Suprapubic skin (tissue), 4 donors: ENCODE results near the gene NLRP11. TPM values are rescaled to one million over a fixed set of nuclear protein-coding genes. Genes with fewer than 3 reads are reported as not detected.
"Not testable (repeated sequence)": the region's sequence is repeated elsewhere in the genome, so short reads cannot be mapped to it uniquely, and the experiment has no call there.

ENCODE experiments used
- DNase-seq, 2 donors: peaks; one replicate each; pipeline ENCODE4 v3.0.0-alpha.2; 2019; ENCODE audit warnings: low spot score in 2 of 2
- H3K27ac ChIP-seq: fragments of 200-600 bp; sonication (generic); one replicate; pipeline ENCODE4 v1.5.1; 2019
- H3K27me3 ChIP-seq: fragments of 200-600 bp; sonication (generic); one replicate; pipeline ENCODE4 v1.5.1; 2019
- H3K36me3 ChIP-seq: fragments of 200-600 bp; sonication (generic); one replicate; pipeline ENCODE4 v1.5.1; 2019
- H3K4me1 ChIP-seq: fragments of 200-600 bp; sonication (generic); one replicate; pipeline ENCODE4 v1.5.1; 2019
- H3K4me3 ChIP-seq: fragments of 200-600 bp; sonication (generic); one replicate; pipeline ENCODE4 v1.5.1; 2019; ENCODE audit warnings: mild to moderate bottlenecking
- H3K9me3 ChIP-seq: fragments of 200-600 bp; sonication (generic); one replicate; pipeline ENCODE4 v1.5.1; 2019
- CTCF ChIP-seq, 2 donors: fragments of 200-600 bp in 1 of 2; fragments of 450-650 bp in 1 of 2; sonication (generic) in 1 of 2; IDR thresholded peaks; one replicate each; pipeline ENCODE4 v1.5.1; 2016 to 2019; ENCODE audit warnings: antibody characterized with exemption in 2 of 2, mild to moderate bottlenecking in 1 of 2, moderate library complexity in 1 of 2
- EP300 ChIP-seq: sonication (generic); formaldehyde crosslinking; IDR thresholded peaks from one replicate; pipeline ENCODE4 v1.6.1; 2017; ENCODE audit warnings: antibody characterized with exemption
- POLR2A ChIP-seq, 2 donors: fragments of 450-650 bp; IDR thresholded peaks; one replicate each; pipeline ENCODE4 v1.6.1; 2017; ENCODE audit warnings: antibody characterized with exemption in 2 of 2, mild to moderate bottlenecking in 2 of 2, moderate library complexity in 2 of 2
- POLR2AphosphoS5 ChIP-seq, 3 donors: sonication (generic); formaldehyde crosslinking; IDR thresholded peaks; one replicate each; pipeline ENCODE4 v1.6.1; 2017; ENCODE audit warnings: antibody characterized with exemption in 3 of 3
- WGBS: methylation state at CpG from one replicate; pipeline ENCODE4 v1.1.5; 2018; 5-methylcytosine and 5-hydroxymethylcytosine counted together
- total RNA-seq, 4 donors: library from RNA; depleted of rRNA; stranded (reverse); fragments of >200 nt; gene quantifications; one replicate each; pipeline ENCODE4 v1.1.0, GENCODE V29; 2016

The NLRP11 gene
- total RNA-seq, 4 donors from 2014 or later: 0.26 TPM; not detected in 3

GRCh38 chr19:55777528-55777927, 54.3 kb downstream of the NLRP11 start:
- H3K27me3 ChIP-seq: peaks cover 4% of the 10 kb centered on the region
- H3K9me3 ChIP-seq: no peaks in the 10 kb centered on the region
- no peaks in the 10 kb centered on the region for H3K4me1 ChIP-seq
- H3K27ac ChIP-seq: no peak overlapping the region
- TF ChIP-seq POLR2AphosphoS5 (IDR thresholded peaks at IDR 0.05) (no peak), CTCF (IDR thresholded peaks at IDR 0.05) (no peak)
- WGBS: 48% methylated on average over 7 of the region's 7 CpGs
- no peak for DNase-seq
- H3K36me3 ChIP-seq: no peaks in the 10 kb centered on the region
- no peak overlapping the region for H3K4me3 ChIP-seq

GRCh38 chr19:55769632-55770031, 62.2 kb downstream of the NLRP11 start:
- not testable (repeated sequence) for H3K4me3 ChIP-seq, H3K27ac ChIP-seq, DNase-seq, H3K4me1 ChIP-seq, H3K9me3 ChIP-seq, H3K36me3 ChIP-seq, H3K27me3 ChIP-seq
- 67% methylated on average over 3 of the region's 3 CpGs for WGBS

GRCh38 chr19:55768818-55769217, 63.0 kb downstream of the NLRP11 start, which contains the start of gene RFPL4AL1:
RFPL4AL1 (plus strand) TSS chr19:55769118; CDS start chr19:55771805, 2,687 bp downstream.
- H3K4me1 ChIP-seq, H3K27me3 ChIP-seq, H3K4me3 ChIP-seq, H3K27ac ChIP-seq, H3K9me3 ChIP-seq, DNase-seq, H3K36me3 ChIP-seq: not testable (repeated sequence)
- WGBS: 89% methylated on average over 6 of the region's 6 CpGs

- no peaks in the 10 kb centered on the region for H3K27me3 ChIP-seq
- no peak for DNase-seq
- TF ChIP-seq EP300 (no peak), POLR2AphosphoS5 (IDR thresholded peaks at IDR 0.05) (no peak), CTCF (IDR thresholded peaks at IDR 0.05) (no peak), POLR2A (IDR thresholded peaks at IDR 0.05) (no peak)
- H3K36me3 ChIP-seq: no peaks in the 10 kb centered on the region
- no peak overlapping the region for H3K4me3 ChIP-seq
- H3K27ac ChIP-seq: no peak overlapping the region
- H3K4me1 ChIP-seq: no peaks in the 10 kb centered on the region
- 74% methylated on average over 7 of the region's 7 CpGs for WGBS
- no peaks in the 10 kb centered on the region for H3K9me3 ChIP-seq
Observed at GRCh38 chr19:55766466-55766865, 65.3 kb downstream of the NLRP11 start.

GRCh38 chr19:55758797-55759196, 73.0 kb downstream of the NLRP11 start, which contains the start of gene RFPL4A:
RFPL4A (plus strand) TSS chr19:55759097; CDS start chr19:55761801, 2,704 bp downstream.
- not testable (repeated sequence) for H3K27ac ChIP-seq, H3K4me1 ChIP-seq, H3K9me3 ChIP-seq, H3K36me3 ChIP-seq, H3K4me3 ChIP-seq, H3K27me3 ChIP-seq, DNase-seq
- 90% methylated on average over 3 of the region's 3 CpGs for WGBS

GRCh38 chr19:55756808-55757207, 75.0 kb downstream of the NLRP11 start:
- not testable (repeated sequence) for DNase-seq, H3K36me3 ChIP-seq, H3K27ac ChIP-seq, H3K4me1 ChIP-seq, H3K4me3 ChIP-seq, H3K27me3 ChIP-seq, H3K9me3 ChIP-seq
- WGBS: 80% methylated on average over 4 of the region's 4 CpGs

GRCh38 chr19:55753401-55753800, 78.4 kb downstream of the NLRP11 start:
- WGBS: 72% methylated on average over 3 of the region's 3 CpGs
- H3K4me3 ChIP-seq: no peak overlapping the region
- no peak for TF ChIP-seq CTCF (IDR thresholded peaks at IDR 0.05)
- no peak for TF ChIP-seq EP300
- TF ChIP-seq POLR2AphosphoS5 (IDR thresholded peaks at IDR 0.05): no peak
- TF ChIP-seq POLR2A (IDR thresholded peaks at IDR 0.05): no peak
- DNase-seq: no peak
- H3K4me1 ChIP-seq: no peaks in the 10 kb centered on the region
- H3K27ac ChIP-seq: no peak overlapping the region
- H3K27me3 ChIP-seq: no peaks in the 10 kb centered on the region
- no peaks in the 10 kb centered on the region for H3K36me3 ChIP-seq
- H3K9me3 ChIP-seq: no peaks in the 10 kb centered on the region
